Measurements from ENCODE around the gene SREBF2. TPM values are rescaled to one million over a fixed set of nuclear protein-coding genes. Genes with fewer than 3 reads are reported as not detected.

SREBF2 gene
- total and polyA plus RNA-seq, 2 donors (not counting 1 experiment from before 2014, with no cell fraction given), result 116 to 287 TPM

GRCh38 chr22:41939981-41940831 is 107.3 kb downstream of the SREBF2 start:
- H3K4me1 Mint-ChIP-seq, result peaks cover 58% of the 10 kb centered on the region
- intact Hi-C loops (cut with micrococcal nuclease), result loop anchor here (1.0 to 5.0 kb wide), 8 partner anchors 9 to 251 kb away; partner anchors contain the start of genes SNU13 and TNFRSF13C
- CTCF ChIA-PET, result interaction anchor here (0.9 to 8.5 kb wide), 37 partner anchors 9 to 500 kb away, joined by 3 to 499 read pairs (median 7); partner anchors contain the start of genes CCDC134, MEI1, SMIM45 and SREBF2

More at GRCh38 chr22:41939981-41940831, 107.3 kb downstream of the SREBF2 start:
- Histone ChIP-seq H3K27me3 (replicated peaks in 1 of 4; ENCODE audit: control extremely low read depth in 1 of 4, control insufficient read depth in 3 of 4, insufficient read depth in 4 of 4, low read length in 3 of 4) (no peaks in the 10 kb centered on the region), H3K4me1 (ENCODE audit: control insufficient read depth in 2 of 2, insufficient read depth in 2 of 2, low read length in 2 of 2) (peaks cover 54 to 64% of the 10 kb centered on the region in 2 donors), H3K27ac (ENCODE audit: low read length in 2 of 2) (peak overlapping the region; percentile 99), H2AFZ (ENCODE audit: insufficient read depth, low read depth, low read length, poor library complexity, severe bottlenecking) (no peak overlapping the region), H3K9me3 (ENCODE audit: control extremely low read depth in 1 of 3, control insufficient read depth in 2 of 3, insufficient read depth in 1 of 3, low read length in 2 of 3) (no peaks in the 10 kb centered on the region), H4K20me1 (ENCODE audit: control insufficient read depth, insufficient read depth, low read length, poor library complexity, severe bottlenecking) (peaks cover 5% of the 10 kb centered on the region), H3K9ac (ENCODE audit: low read length) (peak overlapping the region; percentile 68), H3K79me2 (ENCODE audit: control insufficient read depth, insufficient read depth, low read length) (peaks cover 38% of the 10 kb centered on the region), H3K4me2 (replicated peaks; ENCODE audit: low read depth, low read length, poor library complexity, severe bottlenecking) (peak overlapping the region; percentile 93), H3K4me3 (ENCODE audit: control extremely low read depth in 1 of 5, extremely low read depth in 1 of 5, insufficient read depth in 1 of 5, low read depth in 2 of 5, low read length in 4 of 5) (peak overlapping the region; percentile 30 to 61 (median 49)), H3K36me3 (replicated peaks in 1 of 2; ENCODE audit: control extremely low read depth in 1 of 2, control insufficient read depth in 1 of 2, extremely low read depth in 1 of 2, insufficient read depth in 2 of 2, low read length in 1 of 2) (peaks cover 0 to 9% of the 10 kb centered on the region in 2 experiments)
- TF ChIP-seq CTCF (IDR thresholded peaks at IDR 0.05), result no peak
- no peak for TF ChIP-seq EZH2 (IDR thresholded peaks at IDR 0.05; ENCODE audit: borderline replicate concordance, insufficient read depth, low read depth, low read length, poor library complexity, severe bottlenecking)
- POLR2A ChIA-PET, result interaction anchor here (0.5 to 14.7 kb wide), 28 partner anchors 8 to 623 kb away, joined by 3 to 960 read pairs (median 6); partner anchors contain the start of genes SHISA8, SMDT1, SMIM45 and SNU13
- Mint-ChIP-seq H3K27me3 (no peaks in the 10 kb centered on the region), H3K4me3 (peak overlapping the region; percentile 96), H3K9me3 (ENCODE audit: insufficient read depth) (no peaks in the 10 kb centered on the region), H3K27ac (peak overlapping the region; percentile 99)
- WGBS (ENCODE audit: insufficient coverage), result 24% methylated on average over 8 of the region's 13 CpGs
- DNase-seq (peak; percentile 99), ATAC-seq (ENCODE audit: low read depth) (peak; percentile 54)
